Measurements from ENCODE around the gene CSRP1. TPM values are rescaled to one million over a fixed set of nuclear protein-coding genes. Genes with fewer than 3 reads are reported as not detected.

Gene CSRP1
- total and polyA plus RNA-seq, 2 donors from 2014 or later, result 211 to 236 TPM

DNA sequence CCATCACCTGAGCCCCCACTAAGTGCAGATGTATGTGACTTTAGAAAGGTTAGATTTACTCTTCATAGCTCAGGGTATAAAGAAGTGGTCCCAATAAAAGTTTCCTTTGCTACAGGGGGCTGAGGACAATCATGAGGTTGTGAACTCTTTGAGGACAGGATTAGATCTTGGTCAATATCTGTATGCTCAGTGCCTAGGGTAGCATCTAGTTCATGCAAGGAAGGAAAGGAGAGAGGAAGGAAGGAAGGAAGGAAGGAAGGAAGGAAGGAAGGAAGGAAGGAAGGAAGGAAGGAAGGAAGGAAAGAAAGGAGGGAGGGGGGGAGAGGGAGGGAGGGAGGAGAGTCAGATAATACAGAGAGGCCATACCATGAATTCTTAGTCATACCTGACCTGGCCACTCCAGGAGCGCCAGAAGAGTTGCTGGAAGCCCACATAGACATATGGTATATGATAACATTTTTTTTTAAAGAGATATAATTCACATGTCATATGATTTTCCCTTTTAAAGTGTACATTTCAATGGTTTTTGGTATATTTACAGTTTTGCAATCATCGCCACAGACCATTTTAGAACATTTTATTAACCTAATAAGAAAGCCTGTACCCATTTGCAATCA, 9.7 kb upstream of the CSRP1 start:
- Histone ChIP-seq H3K9ac (ENCODE audit: low read length in 3 of 3) (no peak overlapping the region), H3K4me3 (ENCODE audit: low read length in 3 of 3) (no peak overlapping the region), H3K9me3 (ENCODE audit: control insufficient read depth in 2 of 3, insufficient read depth in 1 of 3, low read length in 3 of 3) (no peaks in the 10 kb centered on the region), H3K36me3 (ENCODE audit: control insufficient read depth in 2 of 3, insufficient read depth in 3 of 3, low read length in 3 of 3) (no peaks in the 10 kb centered on the region), H3K27me3 (ENCODE audit: control insufficient read depth, insufficient read depth, low read length) (no peaks in the 10 kb centered on the region), H3K4me1 (ENCODE audit: control insufficient read depth in 2 of 3, insufficient read depth in 2 of 3, low read depth in 1 of 3, low read length in 3 of 3) (peaks cover 3 to 11% (median 10%) of the 10 kb centered on the region in 3 donors), H3K27ac (ENCODE audit: low read depth in 2 of 2, low read length in 2 of 2) (no peak overlapping the region)
- no peak for FAIRE-seq
- TF ChIP-seq, protein P1, sequence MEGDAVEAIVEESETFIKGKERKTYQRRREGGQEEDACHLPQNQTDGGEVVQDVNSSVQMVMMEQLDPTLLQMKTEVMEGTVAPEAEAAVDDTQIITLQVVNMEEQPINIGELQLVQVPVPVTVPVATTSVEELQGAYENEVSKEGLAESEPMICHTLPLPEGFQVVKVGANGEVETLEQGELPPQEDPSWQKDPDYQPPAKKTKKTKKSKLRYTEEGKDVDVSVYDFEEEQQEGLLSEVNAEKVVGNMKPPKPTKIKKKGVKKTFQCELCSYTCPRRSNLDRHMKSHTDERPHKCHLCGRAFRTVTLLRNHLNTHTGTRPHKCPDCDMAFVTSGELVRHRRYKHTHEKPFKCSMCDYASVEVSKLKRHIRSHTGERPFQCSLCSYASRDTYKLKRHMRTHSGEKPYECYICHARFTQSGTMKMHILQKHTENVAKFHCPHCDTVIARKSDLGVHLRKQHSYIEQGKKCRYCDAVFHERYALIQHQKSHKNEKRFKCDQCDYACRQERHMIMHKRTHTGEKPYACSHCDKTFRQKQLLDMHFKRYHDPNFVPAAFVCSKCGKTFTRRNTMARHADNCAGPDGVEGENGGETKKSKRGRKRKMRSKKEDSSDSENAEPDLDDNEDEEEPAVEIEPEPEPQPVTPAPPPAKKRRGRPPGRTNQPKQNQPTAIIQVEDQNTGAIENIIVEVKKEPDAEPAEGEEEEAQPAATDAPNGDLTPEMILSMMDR (IDR thresholded peaks at IDR 0.05; ENCODE audit: borderline replicate concordance, extremely low read depth, insufficient read depth), result no peak
- intact Hi-C loops (cut with DNase I), result loop anchor here (10.0 kb wide), 1 partner anchor 72 kb away; no protein-coding TSS in a partner anchor
- DNase-seq, result no peak

DNA sequence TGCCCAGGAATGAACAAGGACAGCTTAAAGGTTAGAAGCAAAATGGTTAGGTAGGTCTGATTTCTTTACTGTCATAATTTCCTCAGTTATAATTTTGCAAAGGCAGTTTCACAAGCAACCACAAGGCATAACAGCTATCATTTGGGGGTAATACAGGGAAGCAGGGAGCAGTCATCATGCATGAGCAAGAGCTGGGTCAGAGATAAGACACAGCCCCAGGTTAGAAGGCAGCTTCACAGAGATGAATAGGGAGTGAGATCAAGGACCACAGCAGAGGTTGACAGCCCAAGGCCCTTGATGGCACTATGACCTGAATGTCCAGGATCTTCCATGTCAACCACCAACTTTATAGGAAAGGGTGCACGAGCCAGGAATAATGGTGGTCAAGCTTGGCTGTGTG, 9.0 kb upstream of the CSRP1 start:
- Histone ChIP-seq H3K27ac (ENCODE audit: low read depth in 2 of 2, low read length in 2 of 2) (no peak overlapping the region), H3K9me3 (ENCODE audit: control insufficient read depth in 2 of 3, insufficient read depth in 1 of 3, low read length in 3 of 3) (no peaks in the 10 kb centered on the region), H3K4me3 (ENCODE audit: low read length in 3 of 3) (no peak overlapping the region), H3K27me3 (ENCODE audit: control insufficient read depth, insufficient read depth, low read length) (no peaks in the 10 kb centered on the region), H3K36me3 (ENCODE audit: control insufficient read depth in 2 of 3, insufficient read depth in 3 of 3, low read length in 3 of 3) (no peaks in the 10 kb centered on the region), H3K4me1 (ENCODE audit: control insufficient read depth in 2 of 3, insufficient read depth in 2 of 3, low read depth in 1 of 3, low read length in 3 of 3) (peaks cover 3 to 12% (median 11%) of the 10 kb centered on the region in 3 donors), H3K9ac (ENCODE audit: low read length in 3 of 3) (no peak overlapping the region)
- FAIRE-seq, result no peak
- intact Hi-C loops (cut with DNase I), result loop anchor here (10.0 kb wide), 1 partner anchor 71 kb away; no protein-coding TSS in a partner anchor
- TF ChIP-seq, protein P1 (IDR thresholded peaks at IDR 0.05; ENCODE audit: borderline replicate concordance, extremely low read depth, insufficient read depth), result no peak
- no peak for DNase-seq

DNA sequence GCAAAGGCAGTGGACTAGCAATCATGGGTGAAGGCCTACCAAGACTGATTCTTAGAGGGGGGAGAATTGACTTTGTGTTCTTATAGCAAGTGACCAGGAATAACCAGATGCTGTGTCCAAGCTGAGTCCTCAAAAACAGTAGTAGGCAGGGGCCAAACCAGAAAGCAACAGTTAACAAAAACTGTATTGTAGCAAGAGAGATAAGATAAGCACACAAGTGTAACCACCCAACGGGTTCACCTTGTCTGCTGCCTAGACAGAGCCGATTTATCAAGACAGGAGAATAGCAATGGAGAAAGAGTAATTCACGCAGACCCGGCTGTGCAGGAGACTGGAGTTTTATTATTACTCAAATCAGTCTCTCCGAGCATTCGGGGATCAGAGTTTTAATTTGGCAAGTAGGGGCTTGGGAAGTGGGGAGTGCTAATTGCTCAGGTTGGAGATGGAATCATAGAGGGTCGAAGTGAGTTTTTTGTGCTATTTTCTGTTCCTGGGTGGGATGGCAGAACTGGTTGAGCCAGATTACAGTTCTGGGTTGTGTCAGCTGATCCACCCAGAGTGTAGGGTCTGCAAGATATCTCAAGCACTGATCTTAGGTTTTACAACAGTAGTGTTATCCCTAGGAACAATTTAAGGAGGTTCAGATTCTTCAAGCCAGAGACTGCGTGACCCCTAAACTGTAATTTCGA, 8.3 kb upstream of the CSRP1 start:
- peaks cover 3 to 12% (median 11%) of the 10 kb centered on the region in 3 donors for H3K4me1 ChIP-seq (ENCODE audit: control insufficient read depth in 2 of 3, insufficient read depth in 2 of 3, low read depth in 1 of 3, low read length in 3 of 3)
- TF ChIP-seq, protein P1 (IDR thresholded peaks at IDR 0.05; ENCODE audit: borderline replicate concordance, extremely low read depth, insufficient read depth), result no peak
- H3K27me3 ChIP-seq (ENCODE audit: control insufficient read depth, insufficient read depth, low read length), result no peaks in the 10 kb centered on the region
- no peak overlapping the region for H3K4me3 ChIP-seq (ENCODE audit: low read length in 3 of 3)
- FAIRE-seq (no peak), DNase-seq (peak in 1 of 5 donors; percentile 23)
- H3K36me3 ChIP-seq (ENCODE audit: control insufficient read depth in 2 of 3, insufficient read depth in 3 of 3, low read length in 3 of 3), result no peaks in the 10 kb centered on the region
- H3K9me3 ChIP-seq (ENCODE audit: control insufficient read depth in 2 of 3, insufficient read depth in 1 of 3, low read length in 3 of 3), result no peaks in the 10 kb centered on the region
- H3K9ac ChIP-seq (ENCODE audit: low read length in 3 of 3), result no peak overlapping the region
- intact Hi-C loops (cut with DNase I), result loop anchor here (10.0 kb wide), 1 partner anchor 70 kb away; no protein-coding TSS in a partner anchor
- H3K27ac ChIP-seq (ENCODE audit: low read depth in 2 of 2, low read length in 2 of 2), result no peak overlapping the region
